Suprapubic skin (tissue), 4 donors: ENCODE measurements around the gene MICB.

Experiments used
- EP300 ChIP-seq: sonication (generic); formaldehyde crosslinking; IDR thresholded peaks from one replicate; pipeline ENCODE4 v1.6.1; 2017; ENCODE audit warnings: antibody characterized with exemption
- POLR2A ChIP-seq, 2 donors: fragments of 450-650 bp; IDR thresholded peaks; one replicate each; pipeline ENCODE4 v1.6.1; 2017; ENCODE audit warnings: antibody characterized with exemption in 2 of 2, mild to moderate bottlenecking in 2 of 2, moderate library complexity in 2 of 2
- POLR2AphosphoS5 ChIP-seq, 3 donors: sonication (generic); formaldehyde crosslinking; IDR thresholded peaks; one replicate each; pipeline ENCODE4 v1.6.1; 2017; ENCODE audit warnings: antibody characterized with exemption in 3 of 3
- TF ChIP-seq, protein P1 (sequence below), 2 donors: fragments of 200-600 bp in 1 of 2; fragments of 450-650 bp in 1 of 2; sonication (generic) in 1 of 2; IDR thresholded peaks; one replicate each; pipeline ENCODE4 v1.5.1; 2016 to 2019; ENCODE audit warnings: antibody characterized with exemption in 2 of 2, mild to moderate bottlenecking in 1 of 2, moderate library complexity in 1 of 2

DNA sequence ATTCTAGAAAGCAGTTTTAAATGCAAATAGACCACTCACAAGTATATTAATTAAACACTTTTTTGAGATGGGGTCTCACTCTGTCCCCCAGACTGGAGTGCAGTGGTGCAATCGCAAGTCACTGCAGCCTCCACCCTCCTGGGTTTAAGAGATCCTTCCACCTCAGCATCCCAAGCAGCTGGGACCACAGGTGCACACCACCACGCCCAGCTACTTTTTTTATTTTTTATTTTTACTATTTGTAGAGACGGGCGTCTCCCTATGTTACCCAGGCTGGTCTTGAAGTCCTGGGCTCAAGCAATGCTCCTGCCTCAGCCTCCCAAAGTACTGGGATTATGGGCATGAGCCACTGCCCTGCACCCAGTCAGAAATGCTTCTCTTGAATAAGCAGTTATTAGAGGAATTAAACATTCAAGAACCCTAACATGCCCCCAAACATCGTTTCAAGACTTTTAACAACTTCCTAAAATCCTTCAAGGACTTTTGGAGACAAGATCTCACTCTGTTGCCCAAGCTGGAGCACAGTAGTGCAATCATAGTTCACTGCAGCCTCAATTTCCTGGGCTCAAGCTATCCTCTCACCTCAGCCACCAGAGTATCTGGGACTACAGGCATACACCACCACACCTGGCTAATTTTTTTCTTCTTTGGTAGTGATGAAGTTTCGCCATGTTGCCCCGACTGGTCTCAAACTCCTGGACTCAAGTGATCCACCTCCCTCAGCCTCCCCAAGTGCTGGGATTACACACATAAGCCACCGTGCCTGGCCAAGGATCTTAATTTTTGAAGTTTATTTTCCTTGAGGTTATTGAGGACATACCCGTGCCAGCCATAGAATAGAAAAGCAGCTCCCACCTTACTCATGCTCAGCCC is 34.1 kb downstream of the MICB start:
- TF ChIP-seq, protein P1, sequence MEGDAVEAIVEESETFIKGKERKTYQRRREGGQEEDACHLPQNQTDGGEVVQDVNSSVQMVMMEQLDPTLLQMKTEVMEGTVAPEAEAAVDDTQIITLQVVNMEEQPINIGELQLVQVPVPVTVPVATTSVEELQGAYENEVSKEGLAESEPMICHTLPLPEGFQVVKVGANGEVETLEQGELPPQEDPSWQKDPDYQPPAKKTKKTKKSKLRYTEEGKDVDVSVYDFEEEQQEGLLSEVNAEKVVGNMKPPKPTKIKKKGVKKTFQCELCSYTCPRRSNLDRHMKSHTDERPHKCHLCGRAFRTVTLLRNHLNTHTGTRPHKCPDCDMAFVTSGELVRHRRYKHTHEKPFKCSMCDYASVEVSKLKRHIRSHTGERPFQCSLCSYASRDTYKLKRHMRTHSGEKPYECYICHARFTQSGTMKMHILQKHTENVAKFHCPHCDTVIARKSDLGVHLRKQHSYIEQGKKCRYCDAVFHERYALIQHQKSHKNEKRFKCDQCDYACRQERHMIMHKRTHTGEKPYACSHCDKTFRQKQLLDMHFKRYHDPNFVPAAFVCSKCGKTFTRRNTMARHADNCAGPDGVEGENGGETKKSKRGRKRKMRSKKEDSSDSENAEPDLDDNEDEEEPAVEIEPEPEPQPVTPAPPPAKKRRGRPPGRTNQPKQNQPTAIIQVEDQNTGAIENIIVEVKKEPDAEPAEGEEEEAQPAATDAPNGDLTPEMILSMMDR (IDR thresholded peaks at IDR 0.05) = no peak
- TF ChIP-seq EP300 (no peak), POLR2A (IDR thresholded peaks at IDR 0.05) (no peak), POLR2AphosphoS5 (IDR thresholded peaks at IDR 0.05) (no peak)
